HG02610 (cell line): ENCODE results near the gene ACAP2.
"Not testable (repeated sequence)": the region's sequence is repeated elsewhere in the genome, so short reads cannot be mapped to it uniquely, and the experiment has no call there.

ENCODE experiments used
- ATAC-seq: cut with Tn5 transposase; IDR thresholded peaks from one replicate; pipeline ENCODE4 v1.9.1; 2021; ENCODE audit warnings: mild to moderate bottlenecking, moderate library complexity; ENCODE audit not compliant: unreplicated experiment

ACAP2 gene

GRCh38 chr3:195442573-195443390, at the start of gene ACAP2:
Gene ACAP2, minus strand, starts transcription at chr3:195443020. Its CDS starts 173 bp downstream, at chr3:195442847.
- peak; percentile 95 for ATAC-seq

DNA sequence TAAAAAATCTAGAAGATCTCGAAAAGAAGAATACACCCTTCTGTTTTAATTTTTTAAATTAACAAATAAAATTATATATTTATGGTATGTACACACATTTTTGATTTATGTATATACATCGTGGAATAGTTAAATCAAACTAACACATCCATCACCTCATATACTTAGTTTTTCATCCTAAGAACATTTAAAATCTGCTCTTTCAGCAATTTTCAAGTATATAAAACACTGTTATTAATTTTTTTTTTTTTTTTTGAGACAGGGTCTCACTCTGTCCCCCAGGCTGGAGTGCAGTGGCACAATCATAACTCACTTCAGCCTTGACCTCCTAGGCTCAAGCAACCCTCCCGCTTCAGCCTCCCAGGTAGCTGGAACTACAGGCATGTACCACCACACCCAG, 32.8 kb upstream of the ACAP2 start:
- ATAC-seq, result no peak

- not testable (repeated sequence) for ATAC-seq
These were observed 32.3 kb upstream of the ACAP2 start for GRCh38 chr3:195475116-195475515.

DNA sequence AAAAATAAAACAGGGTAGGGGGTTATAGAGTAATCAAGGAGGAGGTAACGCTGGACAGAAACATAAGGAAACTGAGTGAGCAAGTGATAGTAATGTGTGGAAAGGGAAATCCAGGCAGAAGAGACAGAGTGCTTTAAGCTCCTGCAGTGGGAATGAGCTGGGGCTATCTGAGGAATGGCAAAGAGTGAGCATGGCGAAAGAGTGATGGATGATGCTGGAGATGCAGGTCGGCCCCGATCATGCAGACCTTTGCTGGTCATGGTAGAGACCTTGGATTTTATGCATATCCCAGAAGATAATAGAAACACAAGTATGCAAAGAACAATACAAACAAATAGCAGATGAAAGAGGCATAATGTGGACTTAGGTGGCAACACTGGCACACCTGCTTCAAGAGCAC, 26.0 kb upstream of the ACAP2 start:
- no peak for ATAC-seq

GRCh38 chr3:195468391-195468776, 25.6 kb upstream of the ACAP2 start:
- ATAC-seq, result no peak

- ATAC-seq, result no peak
These were observed 25.0 kb upstream of the ACAP2 start for GRCh38 chr3:195467641-195468390.

DNA sequence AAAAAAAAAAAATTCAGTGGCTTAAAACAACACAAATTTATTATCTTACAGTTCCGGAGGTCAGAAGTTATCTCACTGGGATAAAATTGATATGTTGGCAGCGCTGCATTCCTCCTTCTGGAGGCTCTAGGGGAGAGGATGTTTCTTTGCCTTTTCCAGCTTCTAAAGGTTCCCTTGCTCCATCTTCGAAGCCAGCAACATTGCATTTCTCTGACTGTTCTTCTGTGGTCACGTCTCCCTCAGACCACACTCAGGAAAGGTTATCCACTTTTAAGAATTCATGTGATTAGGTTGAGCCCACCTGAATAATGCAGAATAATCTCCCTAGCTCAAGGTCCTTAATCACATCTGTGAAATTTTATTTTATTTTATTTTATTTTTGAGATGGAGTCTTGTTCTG, 23.4 kb upstream of the ACAP2 start:
- no peak for ATAC-seq

- not testable (repeated sequence) for ATAC-seq
These were observed 20.1 kb upstream of the ACAP2 start for GRCh38 chr3:195462922-195463321.

DNA sequence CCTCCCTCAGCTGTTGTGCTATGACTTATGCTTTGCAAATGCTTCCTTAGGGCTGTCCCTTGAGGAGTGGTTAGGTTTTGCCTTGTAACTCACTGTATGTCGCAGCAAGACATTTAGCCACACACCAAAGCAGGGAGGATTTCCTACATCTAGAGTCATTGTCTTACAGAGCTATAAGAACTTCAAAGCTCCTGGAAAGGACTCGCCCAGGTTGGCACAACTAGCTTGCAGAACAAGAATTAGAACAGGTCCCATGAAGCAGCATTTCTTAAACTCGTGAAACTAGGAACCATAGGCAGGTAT, 19.4 kb upstream of the ACAP2 start:
- no peak for ATAC-seq

GRCh38 chr3:195461594-195462307, 18.9 kb upstream of the ACAP2 start:
- ATAC-seq, result no peak

- ATAC-seq, result no peak
These were observed 17.4 kb upstream of the ACAP2 start for GRCh38 chr3:195460091-195460713.

- ATAC-seq, result peak; percentile 61
These were observed 15.5 kb upstream of the ACAP2 start for GRCh38 chr3:195458316-195458717.

DNA sequence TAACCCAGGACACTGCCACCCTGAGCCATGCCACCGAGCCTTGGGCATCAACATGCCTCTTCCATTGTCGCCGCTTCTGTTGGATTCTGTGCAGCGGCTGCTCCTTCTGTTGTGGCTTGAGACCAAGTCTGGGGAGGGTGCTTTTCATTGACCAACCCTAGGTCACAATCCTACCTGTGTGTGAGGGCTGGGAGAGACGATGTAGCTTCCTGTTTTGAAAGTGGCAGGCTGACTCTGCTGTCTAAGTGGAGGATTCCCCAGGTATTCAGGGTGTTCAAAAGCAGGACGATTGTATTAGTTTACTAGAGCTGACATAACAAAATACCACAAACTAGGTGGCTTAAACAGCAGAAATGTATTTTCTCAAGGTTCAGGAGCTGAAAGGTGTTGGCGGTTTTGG, 13.0 kb upstream of the ACAP2 start:
- no peak for ATAC-seq

GRCh38 chr3:195453236-195453635, 10.4 kb upstream of the ACAP2 start:
- no peak for ATAC-seq

GRCh38 chr3:195451373-195452015, 8.7 kb upstream of the ACAP2 start:
- no peak for ATAC-seq

- no peak for ATAC-seq
These were observed 8.0 kb upstream of the ACAP2 start for GRCh38 chr3:195450731-195451229.

DNA sequence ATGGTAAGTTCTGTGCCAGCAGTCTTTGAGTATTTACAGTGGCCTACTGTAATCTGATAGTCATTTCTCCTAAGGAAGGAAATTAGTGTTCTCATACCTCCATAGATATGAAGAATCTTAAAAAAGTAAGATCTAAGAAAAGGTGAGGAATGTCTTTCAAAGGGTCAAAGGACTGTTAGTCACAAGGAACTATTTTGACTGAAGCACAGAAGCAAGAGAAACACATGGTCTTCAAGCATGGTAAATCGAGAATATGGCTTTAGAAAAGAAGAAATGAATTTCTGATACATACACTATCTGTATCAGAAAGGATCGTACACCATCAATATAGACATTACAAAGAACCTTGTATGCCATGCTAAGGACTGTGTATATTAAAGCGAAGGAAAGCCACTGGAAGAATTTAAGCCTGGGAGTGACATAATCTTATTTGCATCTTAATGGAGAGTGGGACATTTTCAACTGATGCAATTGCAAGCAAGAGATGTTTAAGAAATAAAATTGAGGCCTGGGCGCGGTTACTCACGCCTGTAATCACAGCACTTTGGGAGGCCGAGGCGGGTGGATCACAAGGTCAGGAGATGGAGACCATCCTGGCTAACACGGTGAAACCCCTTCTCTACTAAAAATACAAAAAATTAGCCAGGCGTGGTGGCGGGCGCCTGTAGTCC, 5.5 kb upstream of the ACAP2 start:
- ATAC-seq, result no peak

GRCh38 chr3:195447201-195447600, 4.4 kb upstream of the ACAP2 start:
- ATAC-seq, result no peak

GRCh38 chr3:195446359-195446758, 3.5 kb upstream of the ACAP2 start:
- ATAC-seq, result no peak

GRCh38 chr3:195445885-195446284, 3.1 kb upstream of the ACAP2 start:
- no peak for ATAC-seq
